Panc1 (cell line): Measurements from ENCODE around the gene TIE1. TPM values are rescaled to one million over a fixed set of nuclear protein-coding genes. Genes with fewer than 3 reads are reported as not detected.

Experiments
- ATAC-seq: fragments of 200-7000 bp; cut with Tn5 transposase; 2 replicates; pipeline ENCODE4 v1.9.1; 2020; ENCODE audit warnings: mild to moderate bottlenecking, moderate library complexity
- BruUV-seq: library from RNA; stranded (reverse); fragments of 400-500 nt; replicated peaks from 2 replicates; lab custom pipeline; 2021; lab: Mats Ljungman, UMichigan
- CTCF ChIA-PET: fragments of 300-600 bp; sonication (Branson Sonifier 250); formaldehyde crosslinking; loops from one replicate; lab custom pipeline; 2022; ENCODE audit warnings: antibody characterized with exemption; lab: Charles Lee
- POLR2A ChIA-PET: fragments of 300-600 bp; sonication (Branson Sonifier 250); formaldehyde crosslinking; loops from one replicate; lab custom pipeline; 2022; ENCODE audit warnings: antibody characterized with exemption; lab: Charles Lee
- DNase-seq: peaks from one replicate; pipeline ENCODE4 v3.0.0-alpha.2; 2010; ENCODE audit warnings: low read depth, low spot score
- H3K27ac ChIP-seq: 2 replicates; pipeline ENCODE4 v1.5.1; 2011; ENCODE audit warnings: mild to moderate bottlenecking, low read length, inconsistent platforms
- H3K27me3 ChIP-seq: fragments of 200-500 bp; sonication (Bioruptor generic); 2 replicates; pipeline ENCODE4 v1.6.0; 2014; ENCODE audit warnings: low read length, inconsistent platforms; ENCODE audit not compliant: control insufficient read depth, insufficient read depth
- H3K36me3 ChIP-seq: fragments of 200-500 bp; sonication (Bioruptor generic); 2 replicates; pipeline ENCODE4 v1.5.1; 2014; ENCODE audit warnings: inconsistent platforms, mild to moderate bottlenecking, low read length, moderate library complexity; ENCODE audit not compliant: control insufficient read depth, insufficient read depth
- H3K4me1 ChIP-seq: 2 replicates; pipeline ENCODE4 v1.5.1; 2011; ENCODE audit warnings: inconsistent platforms, mild to moderate bottlenecking, low read length, moderate library complexity; ENCODE audit not compliant: control insufficient read depth, insufficient read depth
- H3K4me3 ChIP-seq, 2 experiments: 2 replicates each; pipeline ENCODE4 v1.5.1; 2011 to 2012; ENCODE audit warnings: low read depth in 2 of 2, low read length in 2 of 2, mild to moderate bottlenecking in 2 of 2, inconsistent platforms in 1 of 2, moderate library complexity in 1 of 2
- H3K9me3 ChIP-seq: fragments of 200-500 bp; sonication (Bioruptor generic); 2 replicates; pipeline ENCODE4 v1.5.1; 2014; ENCODE audit warnings: low read depth, mild to moderate bottlenecking, inconsistent platforms, low read length, moderate library complexity; ENCODE audit not compliant: control insufficient read depth, insufficient read depth
- CTCF ChIP-seq: fragments of 450-650 bp; IDR thresholded peaks from 2 replicates; pipeline ENCODE4 v1.5.1; 2017; ENCODE audit warnings: mild to moderate bottlenecking
- POLR2AphosphoS5 ChIP-seq: IDR thresholded peaks from 2 replicates; pipeline ENCODE4 v1.6.1; 2012; ENCODE audit warnings: mild to moderate bottlenecking, low read depth, low read length, moderate library complexity
- REST ChIP-seq, 2 experiments: IDR thresholded peaks; 2 replicates each; pipeline ENCODE4 v1.6.1; 2011 to 2012; ENCODE audit warnings: low read depth in 2 of 2, control low read depth in 1 of 2, low read length in 1 of 2, mild to moderate bottlenecking in 1 of 2, moderate library complexity in 1 of 2; ENCODE audit not compliant: insufficient read depth in 1 of 2
- SIN3A ChIP-seq: IDR thresholded peaks from 2 replicates; pipeline ENCODE4 v1.6.1; 2012; ENCODE audit warnings: low read depth, mild to moderate bottlenecking, low read length, moderate library complexity, borderline replicate concordance; ENCODE audit not compliant: insufficient read depth
- TCF7L2 ChIP-seq: IDR thresholded peaks from 2 replicates; pipeline ENCODE4 v1.6.1; 2011; ENCODE audit warnings: mild to moderate bottlenecking, low read depth, low read length, inconsistent platforms
- in situ Hi-C: cut with HindIII; loops from 2 replicates; pipeline ENCODE4 v1.10.0; 2016; ENCODE audit warnings: low sequenced_read_pairs, low pct_unique_long_range_greater_than_20kb
- intact Hi-C: fragments of 100-400 bp; cut with micrococcal nuclease; formaldehyde crosslinking; loops from one replicate; pipeline ENCODE4 v1.10.0; 2022; ENCODE audit not compliant: unreplicated experiment
- total RNA-seq: library from RNA; stranded (reverse); gene quantifications from one replicate; pipeline ENCODE4 v1.2.1, GENCODE V29; 2021; ENCODE audit not compliant: unreplicated experiment

TIE1 gene
- total RNA-seq, 1 experiment from 2014 or later: 0.28 TPM

GRCh38 chr1:43284546-43285110 lies 16.2 kb upstream of the TIE1 start:
- Histone ChIP-seq H3K4me1 (no peaks in the 10 kb centered on the region), H3K9me3 (no peaks in the 10 kb centered on the region), H3K36me3 (no peaks in the 10 kb centered on the region), H3K27ac (no peak overlapping the region), H3K4me3 (no peak overlapping the region), H3K27me3 (no peaks in the 10 kb centered on the region)
- ChIA-PET CTCF (interaction anchor here (0.8 kb wide), 1 partner anchor 9 kb away, joined by 4 read pairs; no protein-coding TSS in a partner anchor), POLR2A (interaction anchor here (0.6 kb wide), 1 partner anchor 68 kb away, joined by 3 read pairs; no protein-coding TSS in a partner anchor)
- ATAC-seq (no peak), DNase-seq (no peak)
- in situ Hi-C loops (no loop called here), intact Hi-C loops (no loop called here)
- BruUV-seq: no TSS peak
- TF ChIP-seq POLR2AphosphoS5: no peak
- no peak for TF ChIP-seq REST (IDR thresholded peaks at IDR 0.05; ENCODE audit: insufficient read depth in 1 of 2, low read depth in 2 of 2, low read length in 1 of 2)
- no peak for TF ChIP-seq TCF7L2
- no peak for TF ChIP-seq SIN3A
- no peak for TF ChIP-seq CTCF

GRCh38 chr1:43285269-43285990 lies 15.4 kb upstream of the TIE1 start, which contains the start of gene C1orf210:
C1orf210 (minus strand) TSS chr1:43285581; CDS start chr1:43283270, 2,311 bp downstream.
- Histone ChIP-seq H3K27me3 (no peaks in the 10 kb centered on the region), H3K4me1 (no peaks in the 10 kb centered on the region), H3K9me3 (no peaks in the 10 kb centered on the region), H3K4me3 (no peak within 1 kb of the TSS), H3K27ac (no peak within 1 kb of the TSS), H3K36me3 (no peaks in the 10 kb centered on the region)
- POLR2A ChIA-PET: interaction anchor here (0.6 kb wide), 1 partner anchor 58 kb away, joined by 7 read pairs; no protein-coding TSS in a partner anchor
- CTCF ChIA-PET: no interaction called here
- no peak for DNase-seq
- no TSS peak for BruUV-seq
- no peak for TF ChIP-seq POLR2AphosphoS5
- TF ChIP-seq TCF7L2: no peak
- no peak for TF ChIP-seq SIN3A
- no peak for TF ChIP-seq REST (IDR thresholded peaks at IDR 0.05; ENCODE audit: insufficient read depth in 1 of 2, low read depth in 2 of 2, low read length in 1 of 2)
- no peak for TF ChIP-seq CTCF
- intact Hi-C loops: no loop called here
- ATAC-seq: no peak
- in situ Hi-C loops: no loop called here
